GM18526 (cell line): ENCODE results near the gene SMARCAL1.

Source experiments
- POLR2A ChIP-seq: IDR thresholded peaks from 3 replicates; pipeline ENCODE4 v1.6.1; 2011; ENCODE audit not compliant: insufficient read length; ENCODE audit errors: extremely low read depth

Gene SMARCAL1

GRCh38 chr2:216498379-216499352 lies 86.4 kb downstream of the SMARCAL1 start, which contains the start of gene RPL37A:
TSS of gene RPL37A (plus strand) at chr2:216498844. CDS start at chr2:216498875, 31 bp downstream.
- TF ChIP-seq POLR2A = peak; percentile 99

- TF ChIP-seq POLR2A = no peak
Observed at GRCh38 chr2:216499641-216500218, 87.4 kb downstream of the SMARCAL1 start.

DNA sequence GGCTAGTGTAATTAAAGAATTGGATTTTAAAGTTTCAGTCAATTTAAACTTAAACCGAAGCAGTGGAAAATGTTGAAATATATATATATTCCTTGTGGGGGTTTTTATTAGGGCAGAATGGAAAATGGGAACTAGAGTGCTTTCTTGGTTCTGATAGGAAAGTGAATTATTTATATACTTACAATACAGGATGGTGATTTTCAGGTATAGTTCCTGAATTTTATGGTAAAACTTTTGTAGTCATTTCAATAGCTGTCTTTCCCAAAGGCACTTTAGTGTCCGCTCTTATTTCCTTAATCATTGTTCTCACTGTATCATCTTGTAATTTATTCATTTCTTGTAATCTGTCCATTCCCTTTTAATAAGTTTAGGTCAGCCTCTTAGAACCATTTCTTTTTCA lies 88.3 kb downstream of the SMARCAL1 start:
- no peak for TF ChIP-seq POLR2A

DNA sequence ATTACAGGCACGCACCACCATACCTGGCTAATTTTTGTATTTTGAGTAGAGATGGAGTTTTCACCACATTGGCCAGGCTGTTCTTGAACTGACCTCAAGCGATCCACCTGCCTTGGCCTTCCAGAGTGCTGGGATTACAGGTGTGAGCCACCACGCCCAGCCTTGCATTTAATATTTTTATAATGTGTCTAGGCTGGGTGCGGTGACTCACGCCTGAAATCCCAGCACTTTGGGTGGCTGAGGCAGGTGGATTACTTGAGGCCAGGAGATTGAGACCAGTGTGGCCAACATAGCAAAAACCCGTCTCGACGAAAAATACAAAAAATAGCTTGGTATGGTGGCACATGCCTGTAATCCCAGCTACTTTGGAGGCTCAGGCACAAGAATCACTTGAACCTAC lies 89.6 kb downstream of the SMARCAL1 start:
- no peak for TF ChIP-seq POLR2A

DNA sequence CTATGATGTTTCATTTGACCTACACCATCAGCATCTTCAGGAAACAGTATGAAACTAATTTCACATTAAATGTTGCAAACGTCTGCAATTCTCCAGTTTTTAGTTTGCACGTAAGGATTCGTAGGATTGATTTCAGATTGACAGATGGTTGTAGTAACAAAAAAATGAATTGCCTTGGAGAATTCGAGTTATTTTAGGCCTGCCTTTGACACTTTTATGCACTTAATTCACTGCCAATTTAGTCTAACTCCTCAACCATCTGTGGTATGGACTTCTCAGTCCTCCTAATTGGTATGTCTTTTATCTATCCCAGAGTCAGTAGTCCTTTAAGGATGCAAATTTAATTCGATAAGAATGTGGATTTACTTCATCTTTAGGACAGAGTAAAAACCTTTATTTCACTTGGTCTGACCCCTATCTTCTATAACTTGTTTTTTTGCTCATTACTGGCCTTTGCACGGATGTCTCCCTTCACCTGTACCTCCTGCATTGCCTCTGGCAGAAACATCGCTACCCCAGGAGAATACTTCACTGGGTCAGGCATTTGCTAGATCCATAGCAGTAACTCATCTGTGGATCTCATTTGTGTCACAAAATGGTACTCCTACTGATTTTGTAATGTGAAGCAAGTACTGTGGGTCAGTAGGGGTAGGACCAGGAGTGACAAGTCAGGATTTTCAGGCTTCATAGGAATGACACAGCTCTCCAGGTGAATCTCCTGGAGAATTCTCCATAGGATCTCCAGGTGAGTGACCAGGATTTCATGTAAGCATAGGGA lies 90.3 kb downstream of the SMARCAL1 start:
- TF ChIP-seq POLR2A = no peak

GRCh38 chr2:216503159-216503629 lies 90.9 kb downstream of the SMARCAL1 start:
- TF ChIP-seq POLR2A = no peak

DNA sequence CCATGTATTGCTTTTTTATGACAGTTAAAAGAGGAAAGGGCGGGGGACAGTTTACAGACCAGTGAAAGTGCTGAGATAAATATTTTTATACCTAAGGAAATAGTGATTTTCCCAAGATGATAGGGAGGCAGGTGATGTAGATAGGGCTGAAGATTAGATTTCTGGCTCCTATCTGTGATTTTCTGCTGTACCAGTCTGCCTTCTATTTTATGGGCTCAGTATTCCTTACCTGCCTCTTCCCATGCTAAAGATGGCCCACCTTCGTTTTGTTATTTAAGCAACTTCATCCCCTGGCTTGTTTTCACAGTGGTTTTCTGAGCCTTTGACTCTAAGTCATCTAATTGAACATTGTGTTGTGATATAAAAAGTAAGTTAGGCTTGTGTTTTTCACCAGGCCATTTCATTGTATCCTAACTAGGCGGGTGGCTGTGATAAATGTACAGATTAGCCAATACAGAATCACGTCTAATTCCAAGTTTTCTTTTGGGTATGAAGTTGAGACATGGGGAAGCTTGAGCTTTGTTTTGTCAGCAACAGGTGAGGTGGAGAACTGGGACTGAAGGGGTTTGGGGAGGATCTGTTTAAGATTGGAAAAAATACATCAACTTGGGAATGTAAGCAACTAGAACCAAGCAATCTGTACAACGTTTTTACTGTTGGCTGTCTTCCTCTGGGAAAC lies 91.6 kb downstream of the SMARCAL1 start:
- no peak for TF ChIP-seq POLR2A

DNA sequence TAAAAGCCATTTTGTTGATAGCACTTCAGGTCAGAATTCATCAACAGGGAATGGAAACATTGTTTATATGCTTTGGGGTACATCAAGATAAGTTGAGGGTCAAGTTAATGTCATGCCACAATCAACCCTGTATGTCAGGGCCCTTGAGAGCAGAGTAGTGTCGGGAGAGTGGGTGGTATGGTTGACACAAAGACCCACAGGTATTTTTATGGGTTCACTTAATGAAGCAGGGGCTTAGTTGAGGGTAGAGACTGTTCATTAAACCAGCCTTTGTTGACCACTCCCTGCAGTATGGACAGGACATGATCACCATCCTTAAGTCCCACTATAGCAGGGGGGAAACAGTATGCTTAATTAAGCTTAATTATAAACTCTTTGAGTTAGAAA lies 92.1 kb downstream of the SMARCAL1 start:
- TF ChIP-seq POLR2A = no peak

- TF ChIP-seq POLR2A = peak; percentile 18
Observed at GRCh38 chr2:216505133-216506106, 93.1 kb downstream of the SMARCAL1 start.

DNA sequence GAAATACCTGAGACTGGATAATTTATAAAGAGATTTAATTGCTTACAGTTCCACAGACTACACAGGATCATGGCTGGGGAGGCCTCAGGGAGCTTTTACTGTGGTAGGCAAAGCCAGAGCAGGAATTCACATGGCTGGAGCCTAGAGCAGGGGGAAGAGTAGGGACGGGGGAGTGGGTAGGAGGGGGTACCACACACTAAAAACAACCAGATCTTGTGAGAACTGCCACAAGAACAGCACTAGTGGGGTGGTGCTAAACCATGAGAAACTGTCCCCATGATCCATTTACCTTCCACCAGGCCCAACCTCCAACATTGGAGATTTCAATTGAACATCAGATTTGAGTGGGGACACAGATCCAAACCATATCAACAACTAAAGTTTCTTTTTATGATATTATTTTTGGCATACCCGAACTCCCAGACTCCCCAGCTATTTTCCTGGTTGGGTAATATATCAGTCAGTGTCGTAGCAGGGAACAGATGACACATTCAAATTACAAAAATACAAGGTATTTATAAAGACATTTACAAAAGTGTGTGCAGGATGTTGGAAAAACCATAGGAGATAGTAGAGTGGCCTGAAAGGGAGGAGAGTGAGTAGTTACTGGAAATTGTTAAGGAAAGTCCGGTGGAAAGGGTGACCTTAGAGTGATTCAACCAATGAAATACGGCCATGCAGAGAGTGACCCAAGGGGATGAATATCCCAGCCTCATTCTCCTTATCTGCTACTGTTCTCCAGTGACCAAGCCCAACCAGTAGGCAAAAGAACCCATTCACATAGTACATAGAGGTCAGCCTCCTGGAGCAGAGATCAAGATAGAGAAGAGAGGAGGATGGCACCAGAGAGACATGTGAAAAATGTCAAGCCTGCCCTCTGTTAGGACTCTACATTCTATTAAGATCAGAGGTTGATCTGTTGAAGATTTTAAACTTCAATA lies 95.2 kb downstream of the SMARCAL1 start:
- TF ChIP-seq POLR2A = no peak

GRCh38 chr2:216508229-216508628 lies 95.9 kb downstream of the SMARCAL1 start:
- TF ChIP-seq POLR2A = no peak

DNA sequence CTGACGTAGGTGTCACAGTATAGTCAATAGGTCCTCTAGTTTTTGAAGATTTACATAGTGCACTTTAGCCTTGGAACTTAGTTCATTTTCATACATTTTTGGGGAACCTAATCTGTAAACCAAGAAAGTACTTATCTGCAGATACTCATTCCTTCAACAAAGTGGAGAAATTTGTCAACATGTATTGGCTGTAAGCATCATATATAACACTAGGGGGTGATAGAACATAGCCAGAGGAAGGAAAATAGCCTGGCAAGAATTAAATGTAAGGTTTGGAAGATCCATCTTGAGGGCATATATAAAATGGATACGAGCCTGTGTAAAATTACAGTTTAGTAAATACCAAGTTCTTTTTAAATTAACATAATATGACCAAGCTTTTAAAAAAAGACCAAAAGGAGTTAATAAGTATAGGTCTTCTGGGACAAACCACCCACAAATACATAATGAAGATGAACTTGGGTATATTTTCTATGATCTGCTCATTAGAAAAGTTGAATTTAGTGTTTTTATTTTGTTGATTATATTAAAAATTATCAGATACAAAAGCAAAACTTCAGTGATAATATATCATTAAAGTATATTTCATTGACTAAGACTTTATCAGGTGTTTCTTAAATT lies 104.6 kb downstream of the SMARCAL1 start:
- TF ChIP-seq POLR2A = no peak
